Activated T-cell treated with anti-CD3 and anti-CD28 coated beads for 24 hours (primary cell): Measurements from ENCODE around the gene CDC5L.
"Not testable (repeated sequence)": the region's sequence is repeated elsewhere in the genome, so short reads cannot be mapped to it uniquely, and the experiment has no call there.

ENCODE experiments used
- DNase-seq: peaks from one replicate; pipeline ENCODE4 v3.0.0-alpha.2; 2020; ENCODE audit warnings: low read depth

The CDC5L gene

DNA sequence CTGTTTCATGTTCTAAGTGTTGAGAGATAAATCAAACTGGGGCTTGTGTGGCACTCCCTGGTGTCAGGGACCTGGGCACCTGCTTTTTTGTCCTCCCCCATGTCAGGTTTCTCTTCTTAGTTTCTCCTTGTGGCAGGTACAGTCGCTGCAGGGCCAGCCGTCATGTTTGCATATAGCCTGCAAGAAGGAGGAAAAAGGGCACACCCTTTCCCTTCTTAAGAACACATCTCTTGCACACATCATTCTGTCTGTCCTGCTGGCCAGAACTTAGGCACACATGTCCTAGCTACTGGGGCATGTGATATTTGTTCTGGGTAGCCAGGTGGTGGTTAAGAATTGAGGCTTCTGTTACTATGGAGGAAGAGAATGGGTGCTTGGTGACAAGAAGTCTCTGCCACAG, 27.9 kb downstream of the CDC5L start:
- no peak for DNase-seq

DNA sequence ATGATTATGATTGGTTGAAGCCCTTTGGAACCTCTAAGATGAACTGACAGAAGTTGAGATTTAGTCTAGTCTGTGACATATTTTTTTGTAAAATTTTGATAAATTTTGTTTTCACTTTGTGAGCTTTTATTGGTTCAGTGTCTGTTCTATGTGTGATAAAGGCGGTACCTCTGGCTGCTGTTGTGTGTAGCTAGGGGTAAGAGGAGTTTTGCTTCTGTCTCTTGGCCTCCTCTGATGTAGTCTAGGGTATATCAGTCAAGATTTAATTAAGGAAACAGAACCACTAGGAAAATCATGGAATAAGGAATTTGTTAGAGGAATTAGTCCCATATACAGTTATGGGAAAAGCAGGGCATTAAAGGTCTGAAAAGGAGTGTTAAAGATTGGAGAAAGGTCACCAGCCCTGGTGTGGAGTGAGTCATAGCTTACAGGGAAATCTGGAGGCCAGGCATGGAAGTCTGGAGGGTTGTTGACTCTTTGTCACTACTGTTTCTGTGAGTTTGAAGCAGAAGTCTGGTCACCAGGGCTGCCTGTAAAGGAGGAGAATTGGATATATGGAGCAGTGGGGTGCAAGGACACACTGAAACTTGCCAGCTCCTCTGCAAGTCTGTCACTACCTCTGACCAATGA, 28.5 kb downstream of the CDC5L start:
- DNase-seq = no peak

DNA sequence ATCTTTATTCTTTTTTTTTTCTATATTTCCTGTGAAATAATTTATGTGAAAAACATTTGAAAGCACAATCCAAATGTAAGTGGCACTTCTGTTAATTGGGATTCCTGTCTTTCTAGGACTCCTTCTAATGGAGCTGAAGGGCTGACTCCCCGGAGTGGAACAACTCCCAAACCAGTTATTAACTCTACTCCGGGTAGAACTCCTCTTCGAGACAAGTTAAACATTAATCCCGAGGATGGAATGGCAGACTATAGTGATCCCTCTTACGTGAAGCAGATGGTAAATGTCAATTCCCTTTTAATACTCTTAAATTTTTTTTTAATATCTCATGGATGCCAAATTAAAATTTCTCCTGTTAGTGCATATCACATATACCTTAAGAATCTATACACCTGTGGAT, 35.0 kb downstream of the CDC5L start:
- no peak for DNase-seq

DNA sequence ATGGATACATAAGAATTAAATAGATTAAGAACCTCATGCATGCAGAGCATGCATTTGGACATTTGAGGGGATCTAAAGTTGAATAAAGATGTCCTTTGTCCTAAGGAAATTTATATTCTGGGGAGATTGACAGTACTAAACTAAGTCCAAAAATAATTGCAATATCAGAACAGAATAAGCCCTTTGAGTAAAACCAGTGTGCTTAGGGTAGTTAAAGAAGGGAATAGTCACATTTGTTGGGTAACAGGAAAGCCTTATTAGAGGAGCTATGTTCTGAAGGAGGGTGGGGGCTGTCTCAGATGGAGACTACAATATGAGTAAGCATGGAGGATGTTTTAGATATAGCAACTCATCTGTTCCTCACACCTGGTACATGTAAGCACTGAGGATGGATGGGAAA, 35.8 kb downstream of the CDC5L start:
- DNase-seq = no peak

DNA sequence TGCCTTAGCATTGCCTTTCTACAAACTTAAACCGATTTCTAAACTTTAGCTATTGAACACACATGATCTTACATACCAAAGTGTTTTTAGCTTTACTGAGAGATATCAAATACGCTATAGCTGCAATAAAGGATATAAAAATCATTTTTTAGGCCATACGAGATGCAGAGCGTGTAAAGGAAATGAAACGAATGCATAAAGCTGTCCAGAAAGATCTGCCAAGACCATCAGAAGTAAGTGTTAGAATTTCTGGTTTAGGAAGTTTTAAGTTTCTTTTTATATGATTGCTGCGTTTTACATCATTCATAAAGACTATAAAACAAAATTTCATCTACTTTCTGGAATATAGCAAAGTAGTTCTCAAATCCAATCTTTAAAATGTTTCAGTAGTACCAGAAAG, 38.4 kb downstream of the CDC5L start:
- no peak for DNase-seq

DNA sequence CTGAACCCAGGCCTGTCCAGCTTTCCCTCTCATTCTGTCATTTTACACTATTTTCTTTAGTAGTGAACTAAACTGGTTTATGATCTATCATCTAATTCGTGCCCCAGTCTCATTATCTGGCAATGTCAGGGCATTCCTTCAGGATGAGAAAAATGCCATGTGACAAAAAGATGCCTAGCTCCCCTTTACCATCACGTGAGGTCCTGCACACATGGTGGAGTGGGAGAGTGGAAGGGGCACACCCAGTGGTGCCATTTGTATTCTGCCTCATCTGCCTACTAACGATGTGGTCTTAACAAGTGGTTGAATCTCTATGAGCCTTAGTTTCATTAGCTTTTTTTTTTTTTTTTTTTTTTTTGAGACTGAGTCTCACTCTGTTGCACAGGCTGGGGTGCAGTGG, 41.2 kb downstream of the CDC5L start:
- no peak for DNase-seq

DNA sequence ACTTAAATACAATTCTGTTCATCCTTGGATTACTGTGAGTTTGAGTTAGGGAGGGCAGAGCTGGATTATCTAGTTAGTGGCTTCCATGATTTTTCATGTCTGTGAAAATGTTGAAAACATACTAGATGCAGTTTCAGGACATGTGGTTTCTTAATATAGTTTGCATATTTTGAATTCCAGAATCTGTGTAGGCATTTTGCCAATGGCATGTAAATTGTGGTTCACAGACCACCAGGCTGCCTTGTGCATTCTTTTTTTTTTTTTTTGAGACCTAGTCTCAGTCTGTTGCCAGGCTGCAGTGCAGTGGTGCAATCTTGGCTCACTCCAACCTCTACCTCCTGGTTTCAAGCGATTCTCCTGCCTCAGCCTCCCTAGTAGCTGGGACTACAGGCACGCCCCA, 42.8 kb downstream of the CDC5L start:
- no peak for DNase-seq

DNA sequence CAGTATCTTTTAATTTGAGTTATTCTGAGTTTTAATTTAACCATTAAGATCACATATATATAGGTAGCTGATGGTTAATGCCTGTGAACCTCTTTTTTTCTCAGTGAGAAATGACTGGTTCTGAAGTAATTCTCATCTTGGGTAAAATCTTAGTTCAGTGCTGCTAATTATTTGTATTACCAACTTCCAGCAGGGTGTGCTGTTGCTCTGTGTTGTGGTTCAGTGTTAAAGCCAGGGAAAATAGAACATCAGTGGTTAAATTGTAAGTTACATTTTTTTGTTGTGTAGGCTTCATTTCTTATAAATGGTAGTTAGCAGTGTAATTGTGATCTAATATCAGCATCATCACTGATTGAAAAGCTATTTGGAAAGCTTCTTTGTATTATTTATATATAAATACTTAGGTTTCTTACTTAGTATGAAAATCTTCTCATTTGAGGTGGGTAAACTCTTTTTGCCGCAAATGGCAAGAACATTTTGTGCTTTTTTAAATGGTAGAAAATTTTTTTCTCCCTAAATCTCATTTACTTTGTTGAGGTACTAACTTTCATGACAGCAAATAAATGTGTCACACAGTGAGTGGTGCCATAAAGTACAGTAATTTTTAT, 43.7 kb downstream of the CDC5L start:
- peak; percentile 20 for DNase-seq

DNA sequence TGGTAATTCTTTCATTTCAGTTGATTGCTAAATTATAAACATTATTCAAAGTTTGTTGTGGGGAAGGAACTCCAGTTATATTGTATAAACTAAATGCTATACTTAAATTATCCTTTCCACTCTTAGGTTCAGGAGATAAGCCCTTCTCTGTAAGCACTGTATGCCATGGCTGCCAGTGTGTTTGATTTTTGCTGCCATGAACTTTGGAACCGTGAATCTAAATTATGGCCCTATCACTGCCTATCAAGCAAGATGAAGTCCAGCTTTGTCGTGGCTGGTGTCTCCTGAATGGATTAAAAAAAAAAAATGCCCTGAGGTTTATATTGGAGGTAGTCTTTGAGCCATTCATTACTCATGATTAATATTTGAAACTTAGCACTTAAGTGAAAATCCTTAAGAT, 44.7 kb downstream of the CDC5L start:
- DNase-seq = no peak

DNA sequence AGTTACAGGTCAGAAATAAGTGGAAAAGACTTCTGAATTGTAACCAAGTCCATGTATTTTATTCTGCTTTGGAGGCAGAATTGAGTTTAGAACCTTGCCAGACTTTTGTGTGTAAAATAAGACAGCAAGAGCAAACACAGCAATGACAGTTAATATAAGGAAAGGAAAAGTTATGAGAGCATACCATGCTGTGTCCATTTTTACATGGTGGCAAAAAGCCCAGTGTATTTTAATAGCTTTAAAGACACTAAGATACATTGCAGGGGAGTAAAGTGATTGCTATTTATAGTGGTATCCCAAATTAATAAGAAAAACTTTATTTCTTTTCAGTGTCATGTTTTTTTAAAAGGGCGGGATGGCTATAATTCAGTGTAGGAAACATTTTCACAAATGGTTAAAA, 45.2 kb downstream of the CDC5L start:
- no peak for DNase-seq

DNA sequence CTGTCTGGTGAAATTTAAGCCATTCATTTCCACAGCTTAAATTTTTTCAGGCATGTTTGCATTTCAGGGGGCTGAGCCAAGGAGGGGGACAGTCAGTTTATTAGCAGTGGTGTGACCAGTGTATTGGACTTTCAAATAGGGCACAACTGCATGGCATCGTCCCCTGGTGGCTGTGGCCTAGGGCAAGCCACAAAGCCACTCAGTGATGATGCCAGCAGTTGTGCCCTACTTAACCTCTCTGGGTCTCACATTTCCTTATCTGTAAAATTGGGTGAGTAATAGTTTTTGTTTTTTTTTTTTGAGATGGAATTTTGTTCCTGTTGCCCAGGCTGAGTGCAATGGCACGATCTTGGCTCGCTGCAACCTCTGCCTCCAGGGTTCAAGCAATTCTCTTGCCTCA, 48.0 kb downstream of the CDC5L start:
- no peak for DNase-seq

DNA sequence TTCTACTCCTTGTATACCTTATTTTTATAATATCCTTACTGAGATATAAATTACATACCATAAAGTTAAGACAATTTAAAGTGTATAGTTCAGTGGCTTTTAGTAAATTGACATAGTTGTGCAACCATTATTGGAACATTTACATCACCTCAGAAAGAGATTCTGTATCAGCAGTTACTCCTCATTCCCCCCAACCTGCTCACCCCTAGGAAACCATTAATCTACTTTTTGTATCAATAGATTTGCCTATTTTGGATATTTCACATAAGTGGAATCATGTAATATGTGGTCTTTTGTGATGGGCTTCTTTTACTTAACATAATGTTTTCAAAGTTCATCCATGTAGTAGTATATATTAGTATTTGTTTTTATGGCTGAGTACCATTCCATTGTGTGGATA, 51.3 kb downstream of the CDC5L start:
- no peak for DNase-seq

DNA sequence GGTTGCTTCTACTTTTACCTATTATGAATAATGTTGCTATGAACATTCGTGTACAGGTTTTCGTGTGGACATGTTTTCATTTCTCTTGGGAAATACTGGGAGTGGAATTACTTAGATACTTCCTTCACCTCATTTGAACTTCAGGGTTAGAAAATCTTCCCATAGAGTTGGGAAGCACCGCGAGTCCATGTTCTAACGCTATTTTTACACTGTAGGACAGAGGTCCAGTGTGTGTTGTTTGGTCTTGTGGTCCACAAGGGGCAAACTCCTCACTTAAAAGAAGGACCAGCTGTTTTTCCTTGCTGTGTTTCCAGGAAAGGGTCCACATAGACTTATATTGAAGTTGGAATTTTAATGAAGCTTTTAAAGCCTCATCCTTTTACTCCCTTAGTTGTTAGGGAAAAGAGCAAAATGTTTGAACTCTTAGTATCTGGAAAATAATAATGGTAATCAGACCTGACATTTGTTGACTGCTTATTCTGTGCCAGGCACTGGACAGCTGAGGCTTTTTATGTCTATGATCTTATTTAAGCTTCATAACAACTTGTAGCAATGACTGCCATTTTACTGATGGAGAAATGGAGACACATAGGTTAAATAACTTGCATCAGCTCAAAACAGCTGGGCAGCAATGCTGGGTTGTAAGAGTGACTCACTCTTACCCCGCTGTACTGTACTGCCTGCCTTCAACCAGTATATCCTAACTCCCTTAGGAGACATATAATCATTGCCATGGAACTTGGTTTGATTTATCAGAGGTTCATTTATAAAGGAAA, 52.0 kb downstream of the CDC5L start:
- no peak for DNase-seq

DNA sequence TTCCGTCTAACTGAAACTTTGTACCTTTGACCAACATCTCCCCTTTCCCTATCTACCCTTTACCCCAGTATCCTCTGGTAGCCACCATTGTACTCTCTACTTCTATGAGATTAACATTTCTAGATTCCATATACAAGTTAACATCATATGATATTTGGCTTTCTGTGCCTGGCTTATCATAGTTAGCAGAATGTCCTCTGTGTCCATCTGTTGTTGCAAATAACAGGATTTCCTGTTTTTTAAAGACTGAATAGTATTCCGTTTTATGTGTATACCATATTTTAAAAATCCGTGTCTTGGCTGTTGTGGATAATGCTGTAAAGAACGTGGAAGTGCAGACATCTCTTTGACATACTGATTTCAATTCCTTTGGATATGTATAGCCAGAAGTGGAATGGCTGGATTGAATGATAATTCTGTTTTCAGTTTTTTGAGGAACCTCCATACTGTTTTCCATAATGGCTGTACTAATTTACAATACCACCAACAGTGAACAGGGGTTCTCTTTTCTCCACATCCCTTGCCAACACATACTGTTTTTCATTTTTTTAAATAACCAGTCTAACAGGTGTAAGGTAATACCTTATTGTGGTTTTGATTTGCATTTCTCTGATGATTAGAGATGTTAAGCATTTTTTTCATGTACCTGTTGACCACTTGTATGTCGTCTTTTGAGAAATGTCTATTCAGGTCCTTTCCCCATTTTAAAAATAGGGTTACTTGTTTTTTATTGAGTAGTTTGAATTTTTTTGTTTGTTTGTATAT, 53.8 kb downstream of the CDC5L start:
- DNase-seq = no peak

DNA sequence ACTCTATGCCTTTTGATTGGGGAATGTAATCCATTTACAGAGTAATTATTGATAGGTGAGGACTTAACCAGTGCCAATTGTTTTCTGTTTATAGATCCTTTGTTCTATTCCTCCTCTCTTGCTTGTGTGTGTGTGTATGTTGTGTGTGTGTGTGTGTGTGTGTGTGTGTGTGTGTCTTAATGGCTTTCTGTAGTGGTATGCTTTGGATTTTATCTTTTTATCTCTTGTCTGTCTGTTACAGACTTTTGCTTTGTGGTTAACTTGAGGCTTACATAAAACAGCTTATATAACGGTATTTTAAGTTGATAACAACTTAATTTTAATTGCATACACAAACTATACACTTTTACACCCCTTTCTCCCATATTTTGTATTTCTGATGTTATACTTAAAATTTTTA, 54.7 kb downstream of the CDC5L start:
- DNase-seq = no peak

DNA sequence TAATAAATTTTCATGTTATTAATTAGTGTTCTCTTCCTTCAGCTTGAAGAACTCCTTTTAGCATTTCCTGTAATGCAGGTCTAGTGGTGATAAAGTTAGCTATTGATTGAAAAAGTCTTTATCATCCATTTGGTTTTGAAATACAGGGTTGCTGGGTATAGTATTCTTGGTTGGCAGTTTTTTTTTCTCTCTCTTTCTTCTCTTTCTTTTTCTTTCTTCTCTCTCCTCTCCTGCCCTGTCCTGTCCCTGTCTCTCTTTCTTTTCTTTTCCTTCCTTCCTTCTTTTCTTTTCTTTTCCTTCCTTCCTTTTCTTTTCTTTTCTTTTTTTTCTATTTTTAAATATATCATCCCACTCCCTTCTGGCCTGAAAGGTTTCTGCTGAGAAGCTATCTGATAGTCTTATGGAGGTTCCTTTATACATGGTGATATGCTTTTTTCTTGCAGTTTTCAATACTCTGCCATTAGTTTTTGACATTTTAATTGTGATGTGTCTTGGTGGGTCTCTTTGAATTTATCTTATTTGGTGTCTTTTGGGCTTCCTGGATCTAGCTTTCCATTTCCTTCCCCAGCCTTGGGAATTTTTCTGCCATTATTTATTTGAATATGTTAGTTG, 55.4 kb downstream of the CDC5L start:
- DNase-seq = no peak

DNA sequence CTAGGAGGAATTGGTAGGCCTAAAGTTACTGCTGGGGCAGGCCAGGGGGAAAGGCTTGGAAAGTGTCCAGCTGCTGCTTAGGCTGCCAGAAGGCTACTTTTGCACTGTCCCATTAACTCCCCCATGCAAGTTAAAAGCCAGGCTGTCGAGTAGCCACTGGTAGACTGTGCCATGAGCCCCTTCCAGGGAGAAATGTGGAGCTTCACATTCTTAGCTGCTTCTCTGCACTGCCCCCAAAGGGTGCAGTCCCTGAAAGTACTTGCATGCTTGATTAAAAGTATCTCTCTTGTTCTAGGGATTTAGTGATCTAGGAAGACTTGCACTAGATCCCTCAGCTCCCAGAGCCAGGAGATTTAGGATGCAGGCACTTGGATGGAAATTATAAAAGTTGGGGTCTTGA, 57.3 kb downstream of the CDC5L start:
- DNase-seq = no peak

DNA sequence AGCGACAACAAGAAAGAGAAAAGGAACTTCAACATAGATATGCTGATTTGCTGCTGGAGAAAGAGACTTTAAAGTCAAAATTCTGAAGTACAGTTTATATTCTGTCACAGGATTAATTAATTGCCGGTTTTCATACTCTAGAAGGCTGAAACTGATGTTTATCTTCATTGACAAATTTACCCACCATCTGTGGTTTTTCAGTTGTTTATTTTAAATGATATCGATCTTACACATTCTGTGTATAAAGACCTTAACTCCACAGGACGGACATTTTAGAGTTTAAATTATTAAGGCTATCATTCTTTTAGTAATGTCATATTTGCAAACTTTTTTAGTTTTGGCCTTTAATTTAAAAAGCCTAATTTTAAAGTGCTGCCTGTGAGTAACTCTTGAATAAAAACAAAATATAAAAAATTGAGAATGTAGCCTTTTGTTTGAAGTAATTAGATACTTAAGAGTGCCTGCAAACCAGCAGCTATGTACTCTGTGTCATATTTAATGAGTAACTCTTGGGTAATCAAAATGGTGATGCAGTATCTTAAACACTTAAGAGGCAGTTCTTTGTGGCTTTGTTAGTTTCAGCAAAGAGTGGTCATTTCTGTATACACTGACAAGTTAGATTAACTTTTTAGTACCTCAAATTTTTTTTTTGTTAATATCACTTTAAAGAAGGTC, 59.3 kb downstream of the CDC5L start:
- no peak for DNase-seq

DNA sequence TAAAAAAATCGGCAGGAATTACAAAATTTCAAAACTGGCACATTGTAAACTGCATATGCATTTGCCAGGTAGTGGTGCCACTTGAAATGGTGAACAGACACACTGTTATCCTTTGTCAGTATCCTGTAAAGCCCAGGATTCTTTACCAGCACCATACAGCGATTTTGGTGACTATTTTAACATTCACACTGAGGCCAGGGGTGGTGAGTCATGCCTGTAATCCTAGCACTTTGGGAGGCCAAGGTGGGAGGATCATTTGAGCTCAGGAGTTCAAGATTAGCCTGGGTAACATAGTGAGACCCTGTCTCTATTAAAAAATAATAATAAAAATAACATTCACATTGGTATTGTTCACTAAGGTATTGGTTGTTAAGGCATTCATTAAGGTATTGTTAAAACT, 61.7 kb downstream of the CDC5L start:
- not testable (repeated sequence) for DNase-seq

DNA sequence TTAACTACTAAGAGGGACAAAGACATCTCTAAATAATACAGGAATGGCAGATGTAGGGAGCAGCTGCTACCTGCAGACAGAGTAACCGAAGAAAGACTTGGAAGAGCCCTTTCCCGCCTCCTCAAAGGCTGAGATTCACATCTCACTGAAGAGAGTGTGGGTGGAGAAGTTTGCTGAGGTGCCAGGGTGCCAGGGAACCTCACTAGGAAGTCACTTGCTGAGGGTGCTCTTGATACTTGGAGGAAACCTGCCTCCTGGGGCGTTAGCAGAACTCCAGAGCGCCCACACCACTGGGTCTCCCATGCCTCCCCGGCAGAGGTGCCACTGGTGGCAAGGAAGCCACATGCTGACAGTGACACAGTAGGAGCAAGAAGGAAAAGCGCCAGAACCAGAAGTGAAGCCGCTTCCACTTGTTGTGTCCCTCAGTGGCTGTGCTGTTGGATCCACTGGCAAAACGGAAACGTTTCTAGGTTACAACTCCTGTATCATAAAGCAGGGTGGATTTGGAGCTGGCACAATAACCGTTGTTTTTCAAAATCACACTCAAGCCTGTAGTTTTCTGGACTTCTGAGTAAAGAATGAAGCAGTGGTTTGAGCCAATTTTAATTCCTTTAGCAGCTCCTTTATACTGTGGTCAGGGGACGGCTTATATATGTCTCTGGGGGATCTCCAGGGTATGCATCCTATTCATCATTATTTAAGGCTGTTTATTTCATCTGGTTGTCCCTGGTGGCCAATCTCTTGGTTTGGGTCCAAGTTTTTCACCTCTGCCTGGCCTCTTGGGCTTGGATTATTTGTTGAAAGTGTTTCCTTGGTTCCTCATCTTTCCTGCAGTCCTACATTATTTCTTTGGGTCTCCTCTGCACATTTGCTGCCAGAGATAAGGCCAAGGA, 64.5 kb downstream of the CDC5L start:
- DNase-seq = no peak

DNA sequence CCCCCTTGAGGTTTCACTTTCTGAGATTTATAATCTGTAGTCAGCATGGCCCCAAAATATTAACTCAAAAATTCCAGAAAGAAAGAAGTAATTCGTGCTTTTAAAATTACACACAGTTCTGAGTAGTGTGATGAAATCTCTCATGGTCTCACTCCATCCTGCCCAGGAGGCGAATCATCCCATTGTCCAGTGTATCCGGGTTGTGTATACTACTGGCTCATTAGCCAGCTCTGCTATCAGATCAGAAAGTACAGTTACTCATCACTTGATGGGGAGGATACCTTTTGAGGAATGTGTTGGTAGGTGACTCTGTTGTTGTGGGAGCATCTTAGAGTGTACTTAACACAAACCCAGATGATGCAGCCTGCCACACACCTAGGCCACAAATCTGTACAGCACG, 65.2 kb downstream of the CDC5L start:
- no peak for DNase-seq
